Muscle of leg (tissue), 11 donors: ENCODE results near the gene CD36. TPM values are rescaled to one million over a fixed set of nuclear protein-coding genes. Genes with fewer than 3 reads are reported as not detected.
"Not testable (repeated sequence)": the region's sequence is repeated elsewhere in the genome, so short reads cannot be mapped to it uniquely, and the experiment has no call there.

Source experiments
- DNase-seq: peaks from one replicate; pipeline ENCODE4 v3.0.0; 2013
- H3K27ac ChIP-seq: one replicate; pipeline ENCODE4 v1.5.1; 2013; ENCODE audit warnings: mild to moderate bottlenecking, low read length, control low read depth
- H3K27me3 ChIP-seq: one replicate; pipeline ENCODE4 v1.6.1; 2013; ENCODE audit warnings: low read length; ENCODE audit not compliant: control insufficient read depth, insufficient read depth
- H3K36me3 ChIP-seq: one replicate; pipeline ENCODE4 v1.6.1; 2013; ENCODE audit warnings: low read length; ENCODE audit not compliant: control insufficient read depth, insufficient read depth
- H3K4me1 ChIP-seq: one replicate; pipeline ENCODE4 v1.6.1; 2013; ENCODE audit warnings: low read length; ENCODE audit not compliant: control insufficient read depth, insufficient read depth
- H3K4me3 ChIP-seq: one replicate; pipeline ENCODE4 v1.5.1; 2013; ENCODE audit warnings: low read length, control low read depth
- H3K9me3 ChIP-seq: replicated peaks from 2 replicates; pipeline ENCODE4 v1.6.1; 2013; ENCODE audit warnings: low read depth, low read length; ENCODE audit not compliant: control insufficient read depth
- WGBS: methylation state at CpG from one replicate; pipeline ENCODE4 v1.1.5; 2013; ENCODE audit warnings: missing lambda C conversion rate; ENCODE audit not compliant: insufficient coverage; 5-methylcytosine and 5-hydroxymethylcytosine counted together
- polyA plus RNA-seq, 8 donors: library from polyadenylated mRNA; unstranded; fragments of 120-200 nt; gene quantifications; one replicate each; pipeline versions ENCODE4 v1.2.1 to v1.2.3, GENCODE V29; 2013; ENCODE audit warnings: inconsistent platforms in 1 of 8, low replicate concordance in 1 of 8; ENCODE audit not compliant: insufficient read length in 8 of 8, insufficient read depth in 1 of 8
- total RNA-seq: library from RNA; stranded (reverse); fragments of 120-200 nt; gene quantifications from one replicate; pipeline ENCODE4 v1.2.4, GENCODE V29; 2013

Gene CD36
- total and polyA plus RNA-seq, 9 donors, result 200 to 321 (median 233) TPM

DNA sequence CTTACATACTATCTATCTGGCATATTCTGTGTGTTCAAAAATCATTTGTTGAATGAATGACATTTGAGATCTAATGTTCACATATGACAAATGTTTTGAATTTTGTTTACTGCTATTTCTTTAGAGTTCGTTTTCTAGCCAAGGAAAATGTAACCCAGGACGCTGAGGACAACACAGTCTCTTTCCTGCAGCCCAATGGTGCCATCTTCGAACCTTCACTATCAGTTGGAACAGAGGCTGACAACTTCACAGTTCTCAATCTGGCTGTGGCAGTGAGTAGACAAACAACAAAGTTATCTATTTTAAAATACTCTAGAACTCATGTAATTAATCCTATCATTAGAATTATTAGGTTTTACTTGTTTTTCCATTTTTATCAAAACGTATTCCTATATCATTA lies 22.5 kb downstream of the CD36 start:
- no peak for DNase-seq
- Histone ChIP-seq H3K27ac (no peak overlapping the region), H3K27me3 (no peaks in the 10 kb centered on the region), H3K36me3 (peaks cover 4% of the 10 kb centered on the region), H3K9me3 (no peaks in the 10 kb centered on the region), H3K4me1 (no peaks in the 10 kb centered on the region), H3K4me3 (no peak overlapping the region)
- 89% methylated on average over 2 of the region's 4 CpGs for WGBS

DNA sequence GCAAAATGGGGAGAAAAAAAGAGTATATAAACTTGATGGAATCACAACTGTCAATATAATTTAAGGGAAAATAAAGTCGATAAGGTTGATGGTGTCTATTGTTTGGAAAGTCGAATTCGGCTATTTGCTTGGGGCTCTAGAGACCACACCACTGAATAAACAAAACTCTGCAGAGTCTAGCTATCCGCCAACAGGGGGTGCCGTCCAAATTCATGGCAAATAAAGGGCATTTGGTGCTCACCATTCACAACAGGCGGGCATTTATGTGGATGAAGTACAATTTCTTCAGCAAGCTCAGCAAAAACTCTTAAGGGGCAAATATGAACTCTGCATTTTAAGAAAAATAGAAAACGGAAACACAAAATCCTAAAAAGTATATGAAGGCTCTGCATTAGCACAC lies 23.3 kb downstream of the CD36 start:
- Histone ChIP-seq H3K27ac (no peak overlapping the region), H3K4me1 (no peaks in the 10 kb centered on the region), H3K4me3 (no peak overlapping the region), H3K27me3 (no peaks in the 10 kb centered on the region), H3K36me3 (peaks cover 4% of the 10 kb centered on the region), H3K9me3 (no peaks in the 10 kb centered on the region)
- whole genome bisulfite sequencing, result no CpG with 5 or more reads among the region's 7 CpGs
- DNase-seq, result no peak

DNA sequence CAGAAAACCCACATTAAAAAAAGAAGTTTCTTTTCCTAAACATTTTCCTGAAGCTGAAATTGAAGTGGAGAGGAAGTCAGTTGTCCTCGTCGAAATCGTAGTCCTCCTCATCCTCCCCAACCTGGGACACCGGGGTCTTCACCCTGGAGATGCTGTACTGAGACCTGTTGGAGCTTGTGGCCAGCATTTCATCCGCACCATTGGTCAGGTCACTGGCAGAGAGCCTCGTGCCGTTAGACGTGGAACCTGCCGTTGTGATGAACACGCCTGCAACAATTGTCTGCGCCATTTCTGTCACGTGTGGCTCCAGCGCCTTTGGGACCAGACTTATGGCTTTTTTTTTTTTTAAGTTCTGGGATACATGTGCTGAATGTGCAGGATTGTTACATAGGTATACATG lies 23.8 kb downstream of the CD36 start:
- Histone ChIP-seq H3K27me3 (no peaks in the 10 kb centered on the region), H3K36me3 (peaks cover 4% of the 10 kb centered on the region), H3K27ac (no peak overlapping the region), H3K4me3 (no peak overlapping the region), H3K9me3 (no peaks in the 10 kb centered on the region), H3K4me1 (no peaks in the 10 kb centered on the region)
- DNase-seq, result no peak
- 83% methylated on average over 3 of the region's 13 CpGs for WGBS

GRCh38 chr7:80665526-80665925 lies 27.1 kb downstream of the CD36 start:
- no peaks in the 10 kb centered on the region for H3K4me1 ChIP-seq
- H3K27ac ChIP-seq, result no peak overlapping the region
- H3K4me3 ChIP-seq, result no peak overlapping the region
- no peak for DNase-seq
- H3K27me3 ChIP-seq, result no peaks in the 10 kb centered on the region
- H3K9me3 ChIP-seq, result no peaks in the 10 kb centered on the region
- peaks cover 4% of the 10 kb centered on the region for H3K36me3 ChIP-seq
- no CpG with 5 or more reads among the region's 2 CpGs for WGBS

DNA sequence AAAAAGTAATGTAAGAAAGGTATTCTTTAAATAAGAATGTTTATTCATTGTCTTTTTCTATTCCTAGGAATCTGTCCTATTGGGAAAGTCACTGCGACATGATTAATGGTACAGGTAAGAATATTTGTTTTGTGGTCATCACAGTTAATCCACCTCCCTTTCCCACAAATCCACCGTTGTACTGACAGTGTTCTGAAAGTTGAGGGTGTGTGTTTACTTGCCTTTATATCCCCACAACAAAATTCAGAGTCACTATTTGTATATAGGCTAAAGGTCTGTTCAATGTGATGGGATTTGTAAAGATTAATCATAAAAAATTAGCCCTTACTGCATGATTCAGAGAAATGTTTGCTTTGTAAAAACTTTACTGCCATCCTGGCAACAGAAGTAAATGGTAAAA lies 27.9 kb downstream of the CD36 start:
- no peak for DNase-seq
- Histone ChIP-seq H3K27ac (no peak overlapping the region), H3K4me1 (no peaks in the 10 kb centered on the region), H3K9me3 (no peaks in the 10 kb centered on the region), H3K4me3 (no peak overlapping the region), H3K27me3 (no peaks in the 10 kb centered on the region), H3K36me3 (peaks cover 4% of the 10 kb centered on the region)
- no CpG with 5 or more reads among the region's 2 CpGs for WGBS

GRCh38 chr7:80669367-80669766 lies 30.9 kb downstream of the CD36 start:
- 100% methylated on average over 2 of the region's 6 CpGs for WGBS
- H3K27ac ChIP-seq, H3K4me3 ChIP-seq, H3K9me3 ChIP-seq, H3K36me3 ChIP-seq, H3K27me3 ChIP-seq, H3K4me1 ChIP-seq, DNase-seq: not testable (repeated sequence)

DNA sequence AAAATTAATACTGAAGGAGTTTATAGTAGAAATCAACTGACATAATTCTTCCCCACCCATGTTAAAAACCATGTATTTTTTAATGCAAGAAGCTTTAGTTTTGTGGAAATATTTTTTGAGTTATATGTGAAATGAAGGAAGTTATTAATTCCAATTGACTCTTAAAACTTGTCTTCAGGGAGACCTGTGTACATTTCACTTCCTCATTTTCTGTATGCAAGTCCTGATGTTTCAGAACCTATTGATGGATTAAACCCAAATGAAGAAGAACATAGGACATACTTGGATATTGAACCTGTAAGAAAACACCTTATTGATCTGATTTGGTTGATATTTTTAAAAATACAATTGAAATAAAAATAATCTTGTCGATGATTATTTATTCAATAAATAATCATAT lies 33.3 kb downstream of the CD36 start:
- WGBS, result no CpG with 5 or more reads among the region's 1 CpG
- no peaks in the 10 kb centered on the region for H3K36me3 ChIP-seq
- no peak overlapping the region for H3K27ac ChIP-seq

DNA sequence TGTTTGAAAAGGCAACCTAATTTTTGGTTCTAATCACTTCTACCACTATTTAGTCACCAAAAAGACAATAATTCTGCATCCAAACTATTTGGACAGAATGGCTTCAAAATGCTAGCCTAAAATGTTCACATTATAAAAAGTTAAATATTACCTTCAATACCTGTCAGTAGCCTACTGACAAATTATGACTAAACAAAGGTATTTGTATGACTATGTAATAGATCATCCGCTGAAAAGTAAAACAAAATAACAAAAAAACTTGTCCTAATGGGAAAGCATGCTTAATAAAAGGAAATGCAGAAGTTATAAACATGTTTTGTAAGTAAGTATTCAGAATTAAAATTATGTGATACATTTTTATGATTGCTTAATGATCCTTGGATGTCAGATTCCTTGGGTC lies 36.6 kb downstream of the CD36 start:
- no CpG with 5 or more reads among the region's 1 CpG for WGBS
- no peaks in the 10 kb centered on the region for H3K4me1 ChIP-seq
- no peak overlapping the region for H3K27ac ChIP-seq
- DNase-seq, result no peak
- no peaks in the 10 kb centered on the region for H3K9me3 ChIP-seq
- H3K27me3 ChIP-seq, result no peaks in the 10 kb centered on the region
- no peaks in the 10 kb centered on the region for H3K36me3 ChIP-seq
- no peak overlapping the region for H3K4me3 ChIP-seq

More for the DNA sequence above, 33.3 kb downstream of the CD36 start:
- H3K27me3 ChIP-seq, result no peaks in the 10 kb centered on the region
- no peaks in the 10 kb centered on the region for H3K4me1 ChIP-seq
- no peak overlapping the region for H3K4me3 ChIP-seq
- no peaks in the 10 kb centered on the region for H3K9me3 ChIP-seq
- no peak for DNase-seq

- DNase-seq, result no peak
- H3K4me3 ChIP-seq, result no peak overlapping the region
- H3K27me3 ChIP-seq, result no peaks in the 10 kb centered on the region
- no peak overlapping the region for H3K27ac ChIP-seq
- H3K36me3 ChIP-seq, result no peaks in the 10 kb centered on the region
- no peaks in the 10 kb centered on the region for H3K9me3 ChIP-seq
- H3K4me1 ChIP-seq, result no peaks in the 10 kb centered on the region
- WGBS, result no CpG with 5 or more reads among the region's 2 CpGs
Observed at GRCh38 chr7:80676404-80676803, 38.0 kb downstream of the CD36 start.

GRCh38 chr7:80677629-80678028 lies 39.2 kb downstream of the CD36 start:
- no peaks in the 10 kb centered on the region for H3K4me1 ChIP-seq
- no peaks in the 10 kb centered on the region for H3K36me3 ChIP-seq
- H3K27ac ChIP-seq, result no peak overlapping the region
- no CpG with 5 or more reads among the region's 1 CpG for WGBS
- DNase-seq, result no peak
- H3K4me3 ChIP-seq, result no peak overlapping the region
- no peaks in the 10 kb centered on the region for H3K27me3 ChIP-seq
- no peaks in the 10 kb centered on the region for H3K9me3 ChIP-seq

DNA sequence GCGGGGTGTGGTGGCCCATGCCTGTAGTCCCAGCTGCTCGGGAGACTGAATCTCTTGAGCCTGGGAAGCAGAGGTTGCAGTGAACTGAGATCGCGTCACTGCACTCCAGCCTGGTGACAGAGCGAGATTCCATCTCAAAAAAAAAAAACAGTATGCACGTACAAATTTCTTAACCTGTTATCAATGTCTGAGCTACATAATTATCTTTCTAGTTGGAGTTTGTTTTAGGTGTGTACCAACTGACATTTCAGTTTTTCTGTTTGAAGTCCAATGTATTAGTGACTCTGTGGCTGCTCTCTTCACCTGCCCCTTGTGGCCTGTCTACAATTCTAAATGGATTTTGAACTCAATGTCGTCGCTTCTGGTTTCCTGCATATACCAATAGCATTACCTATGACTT lies 40.3 kb downstream of the CD36 start:
- H3K27ac ChIP-seq, result no peak overlapping the region
- no peaks in the 10 kb centered on the region for H3K4me1 ChIP-seq
- no peaks in the 10 kb centered on the region for H3K36me3 ChIP-seq
- H3K27me3 ChIP-seq, result no peaks in the 10 kb centered on the region
- DNase-seq, result no peak
- WGBS, result 43% methylated on average over 1 of the region's 8 CpGs
- H3K4me3 ChIP-seq, result no peak overlapping the region
- H3K9me3 ChIP-seq, result no peaks in the 10 kb centered on the region
